Thyroid gland (tissue), 4 donors: ENCODE results near the gene ATXN3L.

ENCODE experiments used
- POLR2A ChIP-seq, 2 donors: fragments of 450-650 bp; IDR thresholded peaks; one replicate each; pipeline ENCODE4 v1.6.1; 2017; ENCODE audit warnings: antibody characterized with exemption in 2 of 2, mild to moderate bottlenecking in 2 of 2, moderate library complexity in 1 of 2
- TF ChIP-seq, protein P1 (sequence below), 6 experiments: fragments of 200-600 bp in 3 of 6; fragments of 450-650 bp in 3 of 6; sonication (generic) in 3 of 6; IDR thresholded peaks; one replicate each; pipeline ENCODE4 v1.5.1; 2016 to 2019; ENCODE audit warnings: antibody characterized with exemption in 6 of 6, mild to moderate bottlenecking in 2 of 6, inconsistent platforms in 1 of 6, moderate library complexity in 1 of 6

DNA sequence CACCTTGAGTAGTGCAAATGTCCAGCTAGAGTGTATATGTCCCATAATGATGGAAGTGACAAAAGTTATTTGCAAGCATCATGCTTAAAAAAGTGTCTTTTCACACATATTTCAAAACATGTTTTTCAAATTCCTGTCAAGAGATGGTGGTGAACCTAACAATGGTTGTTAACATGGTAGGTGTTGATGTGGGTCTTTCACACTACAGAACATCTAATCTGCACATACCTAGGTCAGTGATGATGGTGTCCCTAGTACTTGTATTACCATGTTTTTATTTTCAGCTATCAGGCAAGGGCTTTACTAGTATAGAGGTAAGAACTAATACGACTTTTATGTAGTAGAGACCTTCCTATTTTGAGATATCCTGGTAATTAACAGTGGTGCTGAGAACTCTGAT is 3.4 kb upstream of the ATXN3L start:
- TF ChIP-seq POLR2A (IDR thresholded peaks at IDR 0.05): no peak
- TF ChIP-seq, protein P1, sequence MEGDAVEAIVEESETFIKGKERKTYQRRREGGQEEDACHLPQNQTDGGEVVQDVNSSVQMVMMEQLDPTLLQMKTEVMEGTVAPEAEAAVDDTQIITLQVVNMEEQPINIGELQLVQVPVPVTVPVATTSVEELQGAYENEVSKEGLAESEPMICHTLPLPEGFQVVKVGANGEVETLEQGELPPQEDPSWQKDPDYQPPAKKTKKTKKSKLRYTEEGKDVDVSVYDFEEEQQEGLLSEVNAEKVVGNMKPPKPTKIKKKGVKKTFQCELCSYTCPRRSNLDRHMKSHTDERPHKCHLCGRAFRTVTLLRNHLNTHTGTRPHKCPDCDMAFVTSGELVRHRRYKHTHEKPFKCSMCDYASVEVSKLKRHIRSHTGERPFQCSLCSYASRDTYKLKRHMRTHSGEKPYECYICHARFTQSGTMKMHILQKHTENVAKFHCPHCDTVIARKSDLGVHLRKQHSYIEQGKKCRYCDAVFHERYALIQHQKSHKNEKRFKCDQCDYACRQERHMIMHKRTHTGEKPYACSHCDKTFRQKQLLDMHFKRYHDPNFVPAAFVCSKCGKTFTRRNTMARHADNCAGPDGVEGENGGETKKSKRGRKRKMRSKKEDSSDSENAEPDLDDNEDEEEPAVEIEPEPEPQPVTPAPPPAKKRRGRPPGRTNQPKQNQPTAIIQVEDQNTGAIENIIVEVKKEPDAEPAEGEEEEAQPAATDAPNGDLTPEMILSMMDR (IDR thresholded peaks at IDR 0.05): no peak
